ENCODE results near the gene SGK2. TPM values are rescaled to one million over a fixed set of nuclear protein-coding genes. Genes with fewer than 3 reads are reported as not detected.

SGK2 gene
- total and polyA plus RNA-seq, 2 of the 13 experiments (the other 11 are each of a cell fraction or from before 2014, with no cell fraction given): 6.2 to 29.4 TPM

DNA sequence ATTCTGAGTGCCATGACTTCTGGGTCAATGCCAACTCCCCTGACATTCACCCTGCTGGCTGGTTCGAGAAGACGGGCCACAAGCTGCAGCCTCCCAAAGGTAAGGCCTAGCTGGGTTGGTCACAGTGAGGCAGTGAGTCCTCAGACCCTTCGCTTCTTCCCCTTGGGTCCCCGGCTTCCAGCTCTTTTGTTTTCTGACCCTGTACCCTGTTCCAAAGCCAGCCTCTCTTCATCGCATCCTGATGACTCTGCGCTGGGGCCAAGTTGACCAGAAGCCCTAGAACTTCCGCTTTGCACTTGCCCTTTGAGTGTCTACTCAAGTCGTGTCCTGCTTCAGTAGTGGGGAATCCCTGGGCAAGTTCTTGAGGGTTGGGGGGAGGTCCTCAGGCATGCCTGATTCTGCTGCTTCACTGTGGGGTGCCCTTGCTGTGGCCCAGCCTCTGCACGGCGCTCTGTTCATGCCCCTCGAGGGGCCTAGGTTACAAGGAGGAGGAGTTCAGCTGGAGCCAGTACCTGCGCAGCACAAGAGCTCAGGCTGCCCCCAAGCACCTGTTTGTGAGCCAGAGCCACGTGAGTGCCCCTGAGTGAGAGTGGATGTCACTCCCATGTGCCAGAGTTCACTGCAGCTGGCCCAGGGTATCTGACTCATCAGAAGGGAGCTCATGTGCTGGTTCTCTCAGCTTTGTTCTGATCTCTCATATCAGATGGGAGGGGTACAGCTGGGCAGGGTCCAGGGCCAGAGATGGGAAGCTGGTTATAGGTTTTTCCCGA lies 28.3 kb upstream of the SGK2 start (continued):
- TF ChIP-seq RELA (CRISPR knock-in tag; IDR thresholded peaks at IDR 0.05) (no peak), KLF11 (CRISPR knock-in tag; IDR thresholded peaks at IDR 0.05) (peak; percentile 97), ZKSCAN8 (CRISPR knock-in tag; IDR thresholded peaks at IDR 0.05; ENCODE audit: borderline replicate concordance) (peak; percentile 90), CREBL2 (CRISPR knock-in tag; IDR thresholded peaks at IDR 0.05; ENCODE audit: borderline replicate concordance) (peak; percentile 41; the same call in 1 of the 2 replicates), HMG20B (CRISPR knock-in tag; conservative IDR thresholded peaks at IDR 0.05) (peak; percentile 48; the same call in 1 of the 2 replicates), NKX3-1 (CRISPR knock-in tag; IDR thresholded peaks at IDR 0.05) (peak; percentile 87; the same call in 1 of the 2 replicates), SIN3B (IDR thresholded peaks at IDR 0.05; ENCODE audit: low read length) (0 out of 2 replicates have a peak, but pooled peaks have one; percentile 21), ETV6 (CRISPR knock-in tag; conservative IDR thresholded peaks at IDR 0.05) (peak; percentile 68; the same call in 1 of the 2 replicates), FOXO1 (CRISPR knock-in tag; IDR thresholded peaks at IDR 0.05) (peak; percentile 87), NCOA2 (CRISPR knock-in tag; IDR thresholded peaks at IDR 0.05) (peak; percentile 38; the same call in 1 of the 2 replicates), TAF15 (IDR thresholded peaks at IDR 0.05; ENCODE audit: low read depth, low read length, poor library complexity, severe bottlenecking) (no peak), KLF6 (CRISPR knock-in tag; IDR thresholded peaks at IDR 0.05) (peak; percentile 87), PAWR (CRISPR knock-in tag; IDR thresholded peaks at IDR 0.05; ENCODE audit: borderline replicate concordance) (no peak)
- TF ChIP-seq, protein P1, sequence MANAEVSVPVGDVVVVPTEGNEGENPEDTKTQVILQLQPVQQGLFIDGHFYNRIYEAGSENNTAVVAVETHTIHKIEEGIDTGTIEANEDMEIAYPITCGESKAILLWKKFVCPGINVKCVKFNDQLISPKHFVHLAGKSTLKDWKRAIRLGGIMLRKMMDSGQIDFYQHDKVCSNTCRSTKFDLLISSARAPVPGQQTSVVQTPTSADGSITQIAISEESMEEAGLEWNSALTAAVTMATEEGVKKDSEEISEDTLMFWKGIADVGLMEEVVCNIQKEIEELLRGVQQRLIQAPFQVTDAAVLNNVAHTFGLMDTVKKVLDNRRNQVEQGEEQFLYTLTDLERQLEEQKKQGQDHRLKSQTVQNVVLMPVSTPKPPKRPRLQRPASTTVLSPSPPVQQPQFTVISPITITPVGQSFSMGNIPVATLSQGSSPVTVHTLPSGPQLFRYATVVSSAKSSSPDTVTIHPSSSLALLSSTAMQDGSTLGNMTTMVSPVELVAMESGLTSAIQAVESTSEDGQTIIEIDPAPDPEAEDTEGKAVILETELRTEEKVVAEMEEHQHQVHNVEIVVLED (CRISPR knock-in tag; IDR thresholded peaks at IDR 0.05; ENCODE audit: borderline replicate concordance): peak; percentile 63; the same call in 1 of the 2 replicates
- TF ChIP-seq, protein P2, sequence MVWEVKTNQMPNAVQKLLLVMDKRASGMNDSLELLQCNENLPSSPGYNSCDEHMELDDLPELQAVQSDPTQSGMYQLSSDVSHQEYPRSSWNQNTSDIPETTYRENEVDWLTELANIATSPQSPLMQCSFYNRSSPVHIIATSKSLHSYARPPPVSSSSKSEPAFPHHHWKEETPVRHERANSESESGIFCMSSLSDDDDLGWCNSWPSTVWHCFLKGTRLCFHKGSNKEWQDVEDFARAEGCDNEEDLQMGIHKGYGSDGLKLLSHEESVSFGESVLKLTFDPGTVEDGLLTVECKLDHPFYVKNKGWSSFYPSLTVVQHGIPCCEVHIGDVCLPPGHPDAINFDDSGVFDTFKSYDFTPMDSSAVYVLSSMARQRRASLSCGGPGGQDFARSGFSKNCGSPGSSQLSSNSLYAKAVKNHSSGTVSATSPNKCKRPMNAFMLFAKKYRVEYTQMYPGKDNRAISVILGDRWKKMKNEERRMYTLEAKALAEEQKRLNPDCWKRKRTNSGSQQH (CRISPR knock-in tag; IDR thresholded peaks at IDR 0.05; ENCODE audit: low read depth): peak; percentile 94
- TF ChIP-seq, protein P3, sequence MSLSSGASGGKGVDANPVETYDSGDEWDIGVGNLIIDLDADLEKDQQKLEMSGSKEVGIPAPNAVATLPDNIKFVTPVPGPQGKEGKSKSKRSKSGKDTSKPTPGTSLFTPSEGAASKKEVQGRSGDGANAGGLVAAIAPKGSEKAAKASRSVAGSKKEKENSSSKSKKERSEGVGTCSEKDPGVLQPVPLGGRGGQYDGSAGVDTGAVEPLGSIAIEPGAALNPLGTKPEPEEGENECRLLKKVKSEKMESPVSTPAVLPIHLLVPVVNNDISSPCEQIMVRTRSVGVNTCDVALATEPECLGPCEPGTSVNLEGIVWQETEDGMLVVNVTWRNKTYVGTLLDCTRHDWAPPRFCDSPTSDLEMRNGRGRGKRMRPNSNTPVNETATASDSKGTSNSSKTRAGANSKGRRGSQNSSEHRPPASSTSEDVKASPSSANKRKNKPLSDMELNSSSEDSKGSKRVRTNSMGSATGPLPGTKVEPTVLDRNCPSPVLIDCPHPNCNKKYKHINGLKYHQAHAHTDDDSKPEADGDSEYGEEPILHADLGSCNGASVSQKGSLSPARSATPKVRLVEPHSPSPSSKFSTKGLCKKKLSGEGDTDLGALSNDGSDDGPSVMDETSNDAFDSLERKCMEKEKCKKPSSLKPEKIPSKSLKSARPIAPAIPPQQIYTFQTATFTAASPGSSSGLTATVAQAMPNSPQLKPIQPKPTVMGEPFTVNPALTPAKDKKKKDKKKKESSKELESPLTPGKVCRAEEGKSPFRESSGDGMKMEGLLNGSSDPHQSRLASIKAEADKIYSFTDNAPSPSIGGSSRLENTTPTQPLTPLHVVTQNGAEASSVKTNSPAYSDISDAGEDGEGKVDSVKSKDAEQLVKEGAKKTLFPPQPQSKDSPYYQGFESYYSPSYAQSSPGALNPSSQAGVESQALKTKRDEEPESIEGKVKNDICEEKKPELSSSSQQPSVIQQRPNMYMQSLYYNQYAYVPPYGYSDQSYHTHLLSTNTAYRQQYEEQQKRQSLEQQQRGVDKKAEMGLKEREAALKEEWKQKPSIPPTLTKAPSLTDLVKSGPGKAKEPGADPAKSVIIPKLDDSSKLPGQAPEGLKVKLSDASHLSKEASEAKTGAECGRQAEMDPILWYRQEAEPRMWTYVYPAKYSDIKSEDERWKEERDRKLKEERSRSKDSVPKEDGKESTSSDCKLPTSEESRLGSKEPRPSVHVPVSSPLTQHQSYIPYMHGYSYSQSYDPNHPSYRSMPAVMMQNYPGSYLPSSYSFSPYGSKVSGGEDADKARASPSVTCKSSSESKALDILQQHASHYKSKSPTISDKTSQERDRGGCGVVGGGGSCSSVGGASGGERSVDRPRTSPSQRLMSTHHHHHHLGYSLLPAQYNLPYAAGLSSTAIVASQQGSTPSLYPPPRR (CRISPR knock-in tag; IDR thresholded peaks at IDR 0.05; ENCODE audit: borderline replicate concordance): peak; percentile 75; the same call in 1 of the 2 replicates

All from HepG2 (cell line).